Mesothelial cell of epicardium (in vitro differentiated cells): ENCODE results near the gene RMND1. TPM values are rescaled to one million over a fixed set of nuclear protein-coding genes. Genes with fewer than 3 reads are reported as not detected.
"Not testable (repeated sequence)": the region's sequence is repeated elsewhere in the genome, so short reads cannot be mapped to it uniquely, and the experiment has no call there.

Source experiments
- DNase-seq, 2 experiments: peaks; one replicate each; pipeline ENCODE4 v3.0.0; 2021; ENCODE audit warnings: low spot score in 2 of 2; ENCODE audit not compliant: unreplicated experiment in 2 of 2
- H3K27ac Mint-ChIP-seq: 2 replicates; pipeline ENCODE4 v1.8.0; 2021; ENCODE audit warnings: mixed read lengths
- H3K27me3 Mint-ChIP-seq: 2 replicates; pipeline ENCODE4 v1.8.0; 2021; ENCODE audit warnings: low read depth, mixed read lengths
- H3K36me3 Mint-ChIP-seq: 2 replicates; pipeline ENCODE4 v1.8.0; 2021; ENCODE audit warnings: mixed read lengths
- H3K4me1 Mint-ChIP-seq: 2 replicates; pipeline ENCODE4 v1.8.0; 2021; ENCODE audit warnings: mixed read lengths
- H3K4me3 Mint-ChIP-seq: 2 replicates; pipeline ENCODE4 v1.8.0; 2021; ENCODE audit warnings: mild to moderate bottlenecking, moderate library complexity, mixed read lengths
- H3K9me3 Mint-ChIP-seq: 2 replicates; pipeline ENCODE4 v1.8.0; 2021; ENCODE audit warnings: mixed read lengths
- total RNA-seq: library from RNA; stranded (reverse); gene quantifications from 3 replicates; pipeline ENCODE4 v1.2.1, GENCODE V29; 2021
- TF ChIP-seq, protein P1 (sequence below): fragments of 200-600 bp; sonication (generic); IDR thresholded peaks from one replicate; pipeline ENCODE4 v1.5.0; 2021; ENCODE audit warnings: antibody characterized with exemption; ENCODE audit not compliant: unreplicated experiment

The RMND1 gene
- total RNA-seq, 1 donor from 2014 or later, result 22.7 TPM

DNA sequence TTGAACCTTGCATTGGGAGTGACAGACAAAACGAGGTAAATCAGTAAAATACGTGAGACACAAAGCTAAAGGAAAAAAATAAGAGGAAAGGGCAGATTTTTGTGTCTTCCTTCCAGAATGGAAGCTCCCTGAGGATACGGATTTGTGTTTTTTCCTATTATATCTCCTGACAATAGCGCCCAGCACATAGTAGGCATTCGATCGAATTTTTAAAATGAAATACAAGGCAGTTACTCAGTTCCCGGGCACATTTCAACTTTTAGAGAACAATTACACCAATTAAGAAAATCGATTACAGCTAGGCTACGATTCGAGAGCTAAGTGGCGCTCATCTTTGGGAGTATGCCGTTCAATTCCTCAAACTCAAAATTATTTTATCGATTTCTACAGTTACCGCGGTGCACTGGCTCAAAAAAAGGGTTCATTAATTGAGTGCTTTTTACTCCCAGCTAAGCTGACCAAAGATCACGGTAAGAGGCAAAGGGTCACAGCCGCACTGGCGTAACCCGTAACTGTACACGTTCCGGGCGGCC, 443 bp downstream of the RMND1 start:
- Mint-ChIP-seq H3K27ac (peak overlapping the region; percentile 94), H3K27me3 (no peaks in the 10 kb centered on the region), H3K9me3 (peaks cover 3% of the 10 kb centered on the region), H3K4me1 (peaks cover 21% of the 10 kb centered on the region), H3K36me3 (peaks cover 3% of the 10 kb centered on the region), H3K4me3 (peak overlapping the region; percentile 91)
- DNase-seq, result no peak
- TF ChIP-seq, protein P1, sequence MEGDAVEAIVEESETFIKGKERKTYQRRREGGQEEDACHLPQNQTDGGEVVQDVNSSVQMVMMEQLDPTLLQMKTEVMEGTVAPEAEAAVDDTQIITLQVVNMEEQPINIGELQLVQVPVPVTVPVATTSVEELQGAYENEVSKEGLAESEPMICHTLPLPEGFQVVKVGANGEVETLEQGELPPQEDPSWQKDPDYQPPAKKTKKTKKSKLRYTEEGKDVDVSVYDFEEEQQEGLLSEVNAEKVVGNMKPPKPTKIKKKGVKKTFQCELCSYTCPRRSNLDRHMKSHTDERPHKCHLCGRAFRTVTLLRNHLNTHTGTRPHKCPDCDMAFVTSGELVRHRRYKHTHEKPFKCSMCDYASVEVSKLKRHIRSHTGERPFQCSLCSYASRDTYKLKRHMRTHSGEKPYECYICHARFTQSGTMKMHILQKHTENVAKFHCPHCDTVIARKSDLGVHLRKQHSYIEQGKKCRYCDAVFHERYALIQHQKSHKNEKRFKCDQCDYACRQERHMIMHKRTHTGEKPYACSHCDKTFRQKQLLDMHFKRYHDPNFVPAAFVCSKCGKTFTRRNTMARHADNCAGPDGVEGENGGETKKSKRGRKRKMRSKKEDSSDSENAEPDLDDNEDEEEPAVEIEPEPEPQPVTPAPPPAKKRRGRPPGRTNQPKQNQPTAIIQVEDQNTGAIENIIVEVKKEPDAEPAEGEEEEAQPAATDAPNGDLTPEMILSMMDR, result no peak

DNA sequence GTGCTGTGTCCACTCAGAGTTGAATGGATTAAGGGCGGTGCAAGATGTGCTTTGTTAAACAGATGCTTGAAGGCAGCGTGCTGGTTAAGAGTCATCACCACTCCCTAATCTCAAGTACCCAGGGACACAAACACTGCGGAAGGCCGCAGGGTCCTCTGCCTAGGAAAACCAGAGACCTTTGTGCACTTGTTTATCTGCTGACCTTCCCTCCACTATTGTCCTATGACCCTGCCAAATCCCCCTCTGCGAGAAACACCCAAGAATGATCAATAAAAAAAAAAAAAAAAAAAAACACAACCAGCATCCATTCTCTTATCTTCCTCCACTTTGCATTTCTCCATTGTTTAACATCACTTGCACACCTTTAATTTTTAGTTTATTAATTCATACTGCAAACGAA, 998 bp downstream of the RMND1 start:
- Mint-ChIP-seq H3K4me1 (peaks cover 26% of the 10 kb centered on the region), H3K27ac (peak overlapping the region; percentile 94), H3K4me3 (peak overlapping the region; percentile 91)
- H3K9me3 Mint-ChIP-seq, H3K27me3 Mint-ChIP-seq, DNase-seq, H3K36me3 Mint-ChIP-seq: not testable (repeated sequence)

GRCh38 chr6:151448623-151449022, 3.3 kb downstream of the RMND1 start:
- Mint-ChIP-seq H3K4me1 (peaks cover 23% of the 10 kb centered on the region), H3K27me3 (no peaks in the 10 kb centered on the region), H3K9me3 (peaks cover 3% of the 10 kb centered on the region), H3K36me3 (peaks cover 4% of the 10 kb centered on the region), H3K4me3 (no peak overlapping the region), H3K27ac (no peak overlapping the region)
- TF ChIP-seq, protein P1, result no peak
- DNase-seq, result no peak

DNA sequence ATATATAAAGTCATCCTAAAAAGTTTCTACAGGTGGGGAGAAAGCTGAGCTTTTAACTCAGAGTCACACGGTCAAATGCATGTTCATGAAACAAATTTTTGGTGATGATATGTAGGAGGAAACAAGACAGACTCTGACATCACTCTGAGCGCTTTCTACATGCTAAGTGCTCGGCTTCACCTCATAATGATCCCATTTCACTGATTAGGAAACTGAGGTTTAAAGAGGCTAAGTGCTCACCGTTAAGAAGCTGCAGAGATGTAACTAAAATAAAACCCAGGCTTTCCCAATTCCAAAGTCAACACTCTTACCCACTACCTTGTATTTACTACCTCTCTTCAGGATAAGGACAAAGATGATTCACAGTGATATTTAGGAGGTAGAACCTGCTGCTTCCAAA, 4.7 kb downstream of the RMND1 start:
- H3K4me1 Mint-ChIP-seq, result peaks cover 23% of the 10 kb centered on the region
- H3K4me3 Mint-ChIP-seq, result no peak overlapping the region

DNA sequence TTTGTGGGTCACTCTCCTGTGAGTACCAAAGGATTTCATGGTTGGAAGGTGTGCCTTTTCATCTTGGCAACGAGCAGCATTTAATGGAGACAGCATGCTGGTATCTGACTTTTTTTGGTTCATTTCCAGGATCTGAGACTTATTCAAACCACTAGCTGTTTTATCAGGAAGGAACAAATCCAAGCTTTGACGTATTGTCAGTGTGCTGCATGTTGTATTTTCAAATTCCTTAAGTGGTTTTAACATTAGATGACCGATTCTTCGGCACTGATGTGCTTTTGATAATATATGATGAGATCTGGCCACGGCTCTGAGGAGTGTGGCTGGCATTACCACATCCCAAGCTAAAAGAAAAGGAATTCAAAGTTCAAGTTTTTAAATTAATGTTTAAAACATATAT, 6.4 kb downstream of the RMND1 start:
- Mint-ChIP-seq H3K9me3 (peaks cover 3% of the 10 kb centered on the region), H3K27ac (peak overlapping the region; percentile 92), H3K36me3 (peaks cover 6% of the 10 kb centered on the region), H3K27me3 (no peaks in the 10 kb centered on the region), H3K4me1 (peaks cover 15% of the 10 kb centered on the region), H3K4me3 (no peak overlapping the region)
- TF ChIP-seq, protein P1, result no peak
- no peak for DNase-seq

More for the DNA sequence above, 4.7 kb downstream of the RMND1 start:
- peak overlapping the region; percentile 92 for H3K27ac Mint-ChIP-seq
- H3K9me3 Mint-ChIP-seq, result peaks cover 3% of the 10 kb centered on the region
- H3K27me3 Mint-ChIP-seq, result no peaks in the 10 kb centered on the region
- TF ChIP-seq, protein P1, result no peak
- DNase-seq, result no peak
- peaks cover 6% of the 10 kb centered on the region for H3K36me3 Mint-ChIP-seq

DNA sequence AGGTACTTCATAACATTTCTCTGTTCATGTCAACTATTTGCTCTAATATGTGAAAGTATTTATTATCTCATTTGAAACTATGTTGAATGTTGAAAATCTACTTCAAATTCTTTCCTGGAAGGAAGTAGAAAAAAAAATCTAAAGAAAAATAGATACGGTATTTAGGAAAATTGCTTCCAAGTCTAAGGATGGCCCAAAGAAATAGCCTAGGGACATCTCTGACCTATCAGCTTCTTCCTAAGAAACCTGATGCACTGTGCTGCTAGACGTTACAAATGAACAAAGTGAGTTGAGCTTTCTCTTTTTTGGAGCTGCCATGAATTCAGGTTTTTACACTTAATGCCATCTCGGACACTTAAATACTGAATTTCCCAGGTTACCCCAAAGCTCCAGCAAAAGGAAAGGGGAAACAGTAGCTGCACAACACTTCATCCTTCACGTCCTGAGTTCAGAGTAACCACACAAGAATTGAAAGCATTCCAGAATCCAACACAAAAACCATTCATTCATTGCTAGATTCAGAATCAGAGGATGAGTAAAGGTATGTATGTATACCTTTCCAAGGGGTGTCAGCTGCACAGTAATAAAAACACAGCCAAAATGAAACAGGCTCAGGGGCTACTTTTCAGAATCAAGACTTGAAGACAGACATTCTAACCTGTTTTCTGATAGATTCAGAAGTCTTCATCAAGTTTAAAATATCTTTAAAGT, 7.9 kb downstream of the RMND1 start:
- peaks cover 15% of the 10 kb centered on the region for H3K4me1 Mint-ChIP-seq
- TF ChIP-seq, protein P1, result no peak
- no peaks in the 10 kb centered on the region for H3K27me3 Mint-ChIP-seq
- H3K4me3 Mint-ChIP-seq, result no peak overlapping the region
- H3K36me3 Mint-ChIP-seq, result peaks cover 3% of the 10 kb centered on the region
- no peaks in the 10 kb centered on the region for H3K9me3 Mint-ChIP-seq
- no peak overlapping the region for H3K27ac Mint-ChIP-seq
- DNase-seq, result no peak
